Measurements from ENCODE around the gene ARMC10. TPM values are rescaled to one million over a fixed set of nuclear protein-coding genes. Genes with fewer than 3 reads are reported as not detected.

Gene ARMC10
- total and polyA plus RNA-seq, 2 donors (not counting 3 experiments of a cell fraction or from before 2014, with no cell fraction given), result 16.6 to 39.2 TPM

GRCh38 chr7:103079836-103080235 lies 4.9 kb downstream of the ARMC10 start:
- FAIRE-seq (no peak), DNase-seq (ENCODE audit: low read depth, low spot score) (no peak)
- no peaks in the 10 kb centered on the region for H3K9me1 ChIP-seq (replicated peaks; ENCODE audit: control insufficient read depth, extremely low read depth, insufficient read depth, low read length)
- POLR2A ChIA-PET, result no interaction called here
- no peak overlapping the region for H3K9ac ChIP-seq (replicated peaks; ENCODE audit: extremely low read depth, insufficient read depth, low read length)
- no peaks in the 10 kb centered on the region for H3K27me3 ChIP-seq (ENCODE audit: control insufficient read depth in 2 of 2, insufficient read depth in 2 of 2, low read length in 2 of 2)
- no peak overlapping the region for H3K4me3 ChIP-seq (replicated peaks in 1 of 3; ENCODE audit: insufficient read depth in 1 of 3, low read depth in 1 of 3, low read length in 3 of 3)
- dilution Hi-C loops (cut with MboI; ENCODE audit: extremely low pct_ligation_motif_present, low sequenced_read_pairs), result no loop called here
- H3K4me1 ChIP-seq (ENCODE audit: control insufficient read depth, extremely low read depth, insufficient read depth, low read length), result peaks cover 9% of the 10 kb centered on the region
- H3K4me2 ChIP-seq (ENCODE audit: insufficient read depth, low read length), result no peak overlapping the region
- no peaks in the 10 kb centered on the region for H4K20me1 ChIP-seq (replicated peaks; ENCODE audit: control insufficient read depth, extremely low read depth, insufficient read depth, low read length)
- H3K36me3 ChIP-seq (ENCODE audit: control insufficient read depth in 2 of 2, extremely low read depth in 1 of 2, insufficient read depth in 2 of 2, low read length in 2 of 2), result peaks cover 0 to 4% of the 10 kb centered on the region in 2 experiments
- BruUV-seq (replicated peaks), result no TSS peak
- H2AFZ ChIP-seq (ENCODE audit: low read depth, low read length), result no peak overlapping the region
- H3K27ac ChIP-seq (ENCODE audit: insufficient read depth, low read depth, low read length), result no peak overlapping the region
- peaks cover 39% of the 10 kb centered on the region for H3K79me2 ChIP-seq (ENCODE audit: control insufficient read depth, insufficient read depth, low read length)
- no peak for TF ChIP-seq CTCF (IDR thresholded peaks at IDR 0.05; ENCODE audit: extremely low read depth in 1 of 2, insufficient read depth in 1 of 2, low read depth in 1 of 2, low read length in 2 of 2)
- no peak for TF ChIP-seq MAX (IDR thresholded peaks at IDR 0.05; ENCODE audit: insufficient read depth, insufficient read length)
- no peak for TF ChIP-seq FOS (IDR thresholded peaks at IDR 0.05; ENCODE audit: borderline replicate concordance, insufficient read depth, low read length)
- no peak for TF ChIP-seq POLR2AphosphoS5 (IDR thresholded peaks at IDR 0.05; ENCODE audit: insufficient read depth, low read depth, low read length)
- CTCF ChIA-PET, result interaction anchor here (2.2 kb wide), 1 partner anchor 18 kb away, joined by 6 read pairs; no protein-coding TSS in a partner anchor
- intact Hi-C loops (cut with micrococcal nuclease), result no loop called here
- no peaks in the 10 kb centered on the region for H3K9me3 ChIP-seq (replicated peaks; ENCODE audit: control insufficient read depth, insufficient read depth, low read length)

- no peak overlapping the region for H2AFZ ChIP-seq (ENCODE audit: low read depth, low read length)
- H3K27me3 ChIP-seq (ENCODE audit: control insufficient read depth in 2 of 2, insufficient read depth in 2 of 2, low read length in 2 of 2), result no peaks in the 10 kb centered on the region
- POLR2A ChIA-PET, result no interaction called here
- H3K27ac ChIP-seq (ENCODE audit: insufficient read depth, low read depth, low read length), result no peak overlapping the region
- no peak for FAIRE-seq
- intact Hi-C loops (cut with micrococcal nuclease) (no loop called here), dilution Hi-C loops (cut with MboI; ENCODE audit: extremely low pct_ligation_motif_present, low sequenced_read_pairs) (no loop called here)
- H3K4me2 ChIP-seq (ENCODE audit: insufficient read depth, low read length), result no peak overlapping the region
- no TSS peak for BruUV-seq (replicated peaks)
- H4K20me1 ChIP-seq (replicated peaks; ENCODE audit: control insufficient read depth, extremely low read depth, insufficient read depth, low read length), result no peaks in the 10 kb centered on the region
- H3K79me2 ChIP-seq (ENCODE audit: control insufficient read depth, insufficient read depth, low read length), result peaks cover 33% of the 10 kb centered on the region
- peaks cover 0 to 4% of the 10 kb centered on the region in 2 experiments for H3K36me3 ChIP-seq (ENCODE audit: control insufficient read depth in 2 of 2, extremely low read depth in 1 of 2, insufficient read depth in 2 of 2, low read length in 2 of 2)
- H3K4me3 ChIP-seq (replicated peaks in 1 of 3; ENCODE audit: insufficient read depth in 1 of 3, low read depth in 1 of 3, low read length in 3 of 3), result no peak overlapping the region
- no peak overlapping the region for H3K9ac ChIP-seq (replicated peaks; ENCODE audit: extremely low read depth, insufficient read depth, low read length)
- no peak for DNase-seq (ENCODE audit: low read depth, low spot score)
- H3K9me3 ChIP-seq (replicated peaks; ENCODE audit: control insufficient read depth, insufficient read depth, low read length), result no peaks in the 10 kb centered on the region
- no peaks in the 10 kb centered on the region for H3K9me1 ChIP-seq (replicated peaks; ENCODE audit: control insufficient read depth, extremely low read depth, insufficient read depth, low read length)
- CTCF ChIA-PET, result interaction anchor here (0.8 to 2.2 kb wide), 3 partner anchors 15 to 323 kb away, joined by 6 to 7 read pairs (median 6); no protein-coding TSS in a partner anchor
- TF ChIP-seq POLR2AphosphoS5 (IDR thresholded peaks at IDR 0.05; ENCODE audit: insufficient read depth, low read depth, low read length) (no peak), CTCF (IDR thresholded peaks at IDR 0.05; ENCODE audit: extremely low read depth in 1 of 2, insufficient read depth in 1 of 2, low read depth in 1 of 2, low read length in 2 of 2) (no peak), FOS (IDR thresholded peaks at IDR 0.05; ENCODE audit: borderline replicate concordance, insufficient read depth, low read length) (no peak), POLR2A (IDR thresholded peaks at IDR 0.05; ENCODE audit: low read depth, low read length) (no peak), GATA2 (IDR thresholded peaks at IDR 0.05; ENCODE audit: insufficient read depth, insufficient read length, low read depth, low read length) (no peak), MYC (IDR thresholded peaks at IDR 0.05; ENCODE audit: low read depth, low read length) (no peak), EZH2 (IDR thresholded peaks at IDR 0.05; ENCODE audit: borderline replicate concordance, low read depth, low read length, severe bottlenecking) (no peak), MAX (IDR thresholded peaks at IDR 0.05; ENCODE audit: insufficient read depth, insufficient read length) (no peak), JUN (IDR thresholded peaks at IDR 0.05; ENCODE audit: borderline replicate concordance, insufficient read depth, insufficient read length, low read depth) (no peak)
- H3K4me1 ChIP-seq (ENCODE audit: control insufficient read depth, extremely low read depth, insufficient read depth, low read length), result peaks cover 4% of the 10 kb centered on the region
Observed at GRCh38 chr7:103080923-103081322, 6.0 kb downstream of the ARMC10 start.

Data from endothelial cell of umbilical vein (primary cell).